B cell (primary cell): ENCODE measurements around the gene ICA1. TPM values are rescaled to one million over a fixed set of nuclear protein-coding genes. Genes with fewer than 3 reads are reported as not detected.

Source experiments
- ATAC-seq: fragments of 200-7000 bp; cut with Tn5 transposase; one replicate; pipeline ENCODE4 v1.10.0; 2021; ENCODE audit warnings: low read depth, mild to moderate bottlenecking, moderate number of reproducible peaks, moderate library complexity
- CTCF ChIA-PET: fragments of 350-600 bp; sonication (Branson Sonifier 250); formaldehyde crosslinking; loops from one replicate; lab custom pipeline; 2021; ENCODE audit warnings: antibody characterized with exemption, inconsistent platforms; lab: Charles Lee
- POLR2A ChIA-PET: fragments of 350-600 bp; sonication (Branson Sonifier 250); formaldehyde crosslinking; loops from one replicate; lab custom pipeline; 2021; ENCODE audit warnings: antibody characterized with exemption; lab: Charles Lee
- DNase-seq: peaks from one replicate; pipeline ENCODE4 v3.0.0; 2013
- H2AFZ ChIP-seq: 2 replicates; pipeline ENCODE4 v1.6.1; 2012; ENCODE audit warnings: mild to moderate bottlenecking, low read depth, low read length; ENCODE audit not compliant: insufficient read depth, poor library complexity, severe bottlenecking
- H3K27ac ChIP-seq, 2 donors: 1 replicate in 1 of 2; 2 replicates in 1 of 2; pipeline ENCODE4 v1.5.1; 2012 to 2013; ENCODE audit warnings: low read length in 2 of 2, mild to moderate bottlenecking in 2 of 2, moderate library complexity in 1 of 2
- H3K27me3 ChIP-seq, 4 experiments: fragments of 200-600 bp in 1 of 4; sonication (generic) in 1 of 4; replicated peaks in 1 of 4; 1 replicate in 2 of 4; 2 replicates in 2 of 4; pipeline versions ENCODE4 v1.6.1 to v1.7.0; 2013 to 2016; ENCODE audit warnings: low read length in 3 of 4, mild to moderate bottlenecking in 2 of 4, mixed read lengths in 1 of 4, moderate library complexity in 1 of 4; ENCODE audit not compliant: insufficient read depth in 4 of 4, control insufficient read depth in 3 of 4; ENCODE audit errors: control extremely low read depth in 1 of 4
- H3K36me3 ChIP-seq, 2 experiments: replicated peaks in 1 of 2; 1 replicate in 1 of 2; 2 replicates in 1 of 2; pipeline versions ENCODE4 v1.6.1 to v1.7.1; 2013; ENCODE audit warnings: low read length in 1 of 2; ENCODE audit not compliant: insufficient read depth in 2 of 2, control insufficient read depth in 1 of 2; ENCODE audit errors: control extremely low read depth in 1 of 2, extremely low read depth in 1 of 2
- H3K4me1 ChIP-seq, 2 donors: fragments of 200-600 bp in 1 of 2; sonication (generic) in 1 of 2; 1 replicate in 1 of 2; 2 replicates in 1 of 2; pipeline versions ENCODE4 v1.5.1 to v1.6.1; 2013 to 2017; ENCODE audit warnings: low read length in 2 of 2; ENCODE audit not compliant: control insufficient read depth in 2 of 2, insufficient read depth in 2 of 2
- H3K4me2 ChIP-seq: replicated peaks from 2 replicates; pipeline ENCODE3; 2012; ENCODE audit warnings: mild to moderate bottlenecking, low read depth, low read length; ENCODE audit not compliant: poor library complexity, severe bottlenecking
- H3K4me3 ChIP-seq, 5 experiments: fragments of 200-600 bp in 1 of 5; sonication (generic) in 1 of 5; 1 replicate in 3 of 5; 2 replicates in 2 of 5; pipeline versions ENCODE4 v1.5.1 to v1.7.0; 2011 to 2016; ENCODE audit warnings: low read length in 4 of 5, mild to moderate bottlenecking in 4 of 5, low read depth in 2 of 5, control low read depth in 1 of 5, moderate library complexity in 1 of 5; ENCODE audit not compliant: insufficient read depth in 1 of 5; ENCODE audit errors: control extremely low read depth in 1 of 5, extremely low read depth in 1 of 5
- H3K79me2 ChIP-seq: fragments of 200-600 bp; sonication (generic); one replicate; pipeline ENCODE4 v1.6.0; 2016; ENCODE audit warnings: low read length; ENCODE audit not compliant: control insufficient read depth, insufficient read depth
- H3K9ac ChIP-seq: fragments of 200-600 bp; sonication (generic); 2 replicates; pipeline ENCODE4 v1.6.1; 2017; ENCODE audit warnings: mild to moderate bottlenecking, low read length, moderate library complexity
- H3K9me3 ChIP-seq, 3 donors: one replicate each; pipeline versions ENCODE4 v1.6.1 to v1.7.1; 2013; ENCODE audit warnings: low read length in 2 of 3; ENCODE audit not compliant: control insufficient read depth in 2 of 3, insufficient read depth in 1 of 3; ENCODE audit errors: control extremely low read depth in 1 of 3
- H4K20me1 ChIP-seq: 2 replicates; pipeline ENCODE4 v1.6.0; 2012; ENCODE audit warnings: mild to moderate bottlenecking, low read length; ENCODE audit not compliant: insufficient read depth, control insufficient read depth, poor library complexity, severe bottlenecking
- H3K27ac Mint-ChIP-seq: one replicate; pipeline ENCODE4 v1.8.0; 2021; ENCODE audit warnings: mixed read lengths
- H3K27me3 Mint-ChIP-seq: one replicate; pipeline ENCODE4 v1.8.0; 2021; ENCODE audit warnings: mixed read lengths
- H3K4me1 Mint-ChIP-seq: one replicate; pipeline ENCODE4 v1.8.0; 2021; ENCODE audit warnings: mixed read lengths
- H3K4me3 Mint-ChIP-seq: one replicate; pipeline ENCODE4 v1.8.0; 2021; ENCODE audit warnings: mixed read lengths
- H3K9me3 Mint-ChIP-seq: one replicate; pipeline ENCODE4 v1.8.0; 2022; ENCODE audit warnings: mixed read lengths; ENCODE audit not compliant: insufficient read depth
- CTCF ChIP-seq: fragments of 200-600 bp; IDR thresholded peaks from one replicate; pipeline ENCODE4 v1.8.0; 2022; ENCODE audit warnings: antibody characterized with exemption, mild to moderate bottlenecking
- EZH2 ChIP-seq: IDR thresholded peaks from 2 replicates; pipeline ENCODE4 v1.6.1; 2012; ENCODE audit warnings: borderline replicate concordance, low read depth, mild to moderate bottlenecking, moderate library complexity, low read length; ENCODE audit not compliant: insufficient read depth, poor library complexity, severe bottlenecking
- WGBS: methylation state at CpG from one replicate; pipeline ENCODE4 v1.1.5; 2013; ENCODE audit warnings: missing lambda C conversion rate; ENCODE audit not compliant: insufficient coverage; 5-methylcytosine and 5-hydroxymethylcytosine counted together
- intact Hi-C: fragments of 100-400 bp; cut with micrococcal nuclease; formaldehyde crosslinking; loops from one replicate; pipeline ENCODE4 v1.10.0; 2022
- polyA minus RNA-seq: library from RNA; depleted of rRNA, polyadenylated mRNA; stranded (reverse); fragments of >200 nt; gene quantifications from 2 replicates; pipeline ENCODE4 v1.2.3, GENCODE V29; 2012
- polyA plus RNA-seq: library from polyadenylated mRNA; depleted of rRNA; stranded (reverse); fragments of >200 nt; gene quantifications from 2 replicates; pipeline ENCODE4 v1.2.3, GENCODE V29; 2012
- total RNA-seq, 2 donors: library from RNA; stranded (reverse); fragments of 120-200 nt in 1 of 2; gene quantifications; 1 replicate in 1 of 2; 2 replicates in 1 of 2; pipeline versions ENCODE4 v1.2.3 to v1.2.4, GENCODE V29; 2013 to 2022

The ICA1 gene
- total RNA-seq = not detected in 2 replicates
- total RNA-seq (2013) = 0.63 TPM
- 0.03 and 0.30 TPM in 2 replicates for polyA plus RNA-seq
- 0.17 and 0.64 TPM in 2 replicates for polyA minus RNA-seq

GRCh38 chr7:8261711-8262695 is at the start of gene ICA1:
TSS of gene ICA1 (minus strand) at chr7:8262167. CDS start at chr7:8235926, 26,241 bp downstream.
- no peaks in the 10 kb centered on the region for H3K36me3 ChIP-seq
- peaks cover 10 to 11% of the 10 kb centered on the region in 2 donors for H3K4me1 ChIP-seq
- ATAC-seq = no peak
- WGBS = 2% methylated on average over 93 of the region's 109 CpGs
- TF ChIP-seq EZH2 = no peak
- no peak for TF ChIP-seq CTCF
- H3K4me3 ChIP-seq = peak within 1 kb of the TSS in 4 of 5 experiments; percentile 23 to 47 (median 42)
- peak within 1 kb of the TSS; percentile 50 for H3K9ac ChIP-seq
- H3K27ac ChIP-seq = no peak within 1 kb of the TSS
- intact Hi-C loops = no loop called here
- no peaks in the 10 kb centered on the region for H3K9me3 Mint-ChIP-seq
- H3K27me3 Mint-ChIP-seq = peaks cover 63% of the 10 kb centered on the region
- DNase-seq = peak; percentile 31
- no peaks in the 10 kb centered on the region for H3K79me2 ChIP-seq
- ChIA-PET POLR2A (no interaction called here), CTCF (interaction anchor here (1.5 kb wide), 2 partner anchors 34 to 47 kb away, joined by 3 to 5 read pairs; no protein-coding TSS in a partner anchor)
- no peak within 1 kb of the TSS for H3K27ac Mint-ChIP-seq
- no peaks in the 10 kb centered on the region for H4K20me1 ChIP-seq
- H3K4me2 ChIP-seq = peak within 1 kb of the TSS; percentile 75
- H3K4me3 Mint-ChIP-seq = peak within 1 kb of the TSS; percentile 81
- peaks cover 14% of the 10 kb centered on the region for H3K4me1 Mint-ChIP-seq
- peak within 1 kb of the TSS; percentile 33 for H2AFZ ChIP-seq
- H3K27me3 ChIP-seq = peaks cover 0 to 38% (median 20%) of the 10 kb centered on the region in 4 experiments
- H3K9me3 ChIP-seq = no peaks in the 10 kb centered on the region

GRCh38 chr7:8310876-8311275 is 48.9 kb upstream of the ICA1 start:
- Histone ChIP-seq H2AFZ (no peak overlapping the region), H4K20me1 (no peaks in the 10 kb centered on the region), H3K36me3 (no peaks in the 10 kb centered on the region), H3K27me3 (peaks cover 0 to 5% (median 0%) of the 10 kb centered on the region in 4 experiments), H3K4me2 (no peak overlapping the region), H3K9me3 (peaks cover 4 to 7% (median 5%) of the 10 kb centered on the region in 3 donors), H3K4me3 (no peak overlapping the region), H3K4me1 (no peaks in the 10 kb centered on the region), H3K79me2 (no peaks in the 10 kb centered on the region), H3K27ac (no peak overlapping the region), H3K9ac (no peak overlapping the region)
- WGBS = no CpG with 5 or more reads among the region's 1 CpG
- Mint-ChIP-seq H3K27ac (no peak overlapping the region), H3K27me3 (peaks cover 41% of the 10 kb centered on the region), H3K4me1 (no peaks in the 10 kb centered on the region), H3K4me3 (no peak overlapping the region), H3K9me3 (peaks cover 2% of the 10 kb centered on the region)
- TF ChIP-seq CTCF = no peak
- no peak for TF ChIP-seq EZH2
- ChIA-PET POLR2A (no interaction called here), CTCF (no interaction called here)
- ATAC-seq (no peak), DNase-seq (no peak)
- intact Hi-C loops = no loop called here
